Right atrium auricular region (tissue), 2 donors: ENCODE results near the gene CBR3. TPM values are rescaled to one million over a fixed set of nuclear protein-coding genes. Genes with fewer than 3 reads are reported as not detected.

Source experiments
- DNase-seq: peaks from one replicate; pipeline ENCODE4 v3.0.0-alpha.2; 2019; ENCODE audit warnings: low spot score
- H3K27ac ChIP-seq, 2 donors: fragments of 200-600 bp; sonication (generic); 1 replicate in 1 of 2; 2 replicates in 1 of 2; pipeline ENCODE4 v1.5.1; 2016 to 2019
- H3K27me3 ChIP-seq, 2 donors: fragments of 200-600 bp; sonication (generic); one replicate each; pipeline versions ENCODE4 v1.5.1 to v1.6.0; 2017 to 2019
- H3K36me3 ChIP-seq: fragments of 200-600 bp; sonication (generic); one replicate; pipeline ENCODE4 v1.5.1; 2016
- H3K4me1 ChIP-seq, 2 donors: fragments of 200-600 bp; sonication (generic); one replicate each; pipeline versions ENCODE4 v1.5.1 to v1.6.0; 2017 to 2019
- H3K4me3 ChIP-seq, 2 donors: fragments of 200-600 bp; sonication (generic); 1 replicate in 1 of 2; 2 replicates in 1 of 2; pipeline ENCODE4 v1.5.1; 2017 to 2019; ENCODE audit warnings: mild to moderate bottlenecking in 1 of 2, moderate library complexity in 1 of 2
- H3K9me3 ChIP-seq, 2 donors: fragments of 200-600 bp; sonication (generic); one replicate each; pipeline ENCODE4 v1.5.1; 2019
- CTCF ChIP-seq, 2 donors: fragments of 200-600 bp; sonication (generic); IDR thresholded peaks; one replicate each; pipeline ENCODE4 v1.5.1; 2019; ENCODE audit warnings: antibody characterized with exemption in 2 of 2
- total RNA-seq, 2 donors: library from RNA; depleted of rRNA; stranded (reverse); fragments of >200 nt; gene quantifications; one replicate each; pipeline ENCODE4 v1.1.0, GENCODE V29; 2016

The CBR3 gene
- total RNA-seq, 2 donors from 2014 or later: 1.8 to 8.2 TPM

GRCh38 chr21:36100971-36101641 lies 33.8 kb upstream of the CBR3 start:
- no peak for TF ChIP-seq CTCF (IDR thresholded peaks at IDR 0.05)
- peaks cover 0 to 4% of the 10 kb centered on the region in 2 donors for H3K27me3 ChIP-seq
- H3K27ac ChIP-seq: no peak overlapping the region
- H3K4me3 ChIP-seq: no peak overlapping the region
- H3K4me1 ChIP-seq: no peaks in the 10 kb centered on the region
- H3K36me3 ChIP-seq: no peaks in the 10 kb centered on the region
- no peaks in the 10 kb centered on the region for H3K9me3 ChIP-seq
- DNase-seq: no peak

- H3K4me1 ChIP-seq: no peaks in the 10 kb centered on the region
- no peak for TF ChIP-seq CTCF (IDR thresholded peaks at IDR 0.05)
- H3K36me3 ChIP-seq: no peaks in the 10 kb centered on the region
- no peak overlapping the region for H3K27ac ChIP-seq
- peaks cover 0 to 4% of the 10 kb centered on the region in 2 donors for H3K27me3 ChIP-seq
- no peak overlapping the region for H3K4me3 ChIP-seq
- no peak for DNase-seq
- H3K9me3 ChIP-seq: no peaks in the 10 kb centered on the region
Measured at GRCh38 chr21:36103434-36103833, 31.4 kb upstream of the CBR3 start.

DNA sequence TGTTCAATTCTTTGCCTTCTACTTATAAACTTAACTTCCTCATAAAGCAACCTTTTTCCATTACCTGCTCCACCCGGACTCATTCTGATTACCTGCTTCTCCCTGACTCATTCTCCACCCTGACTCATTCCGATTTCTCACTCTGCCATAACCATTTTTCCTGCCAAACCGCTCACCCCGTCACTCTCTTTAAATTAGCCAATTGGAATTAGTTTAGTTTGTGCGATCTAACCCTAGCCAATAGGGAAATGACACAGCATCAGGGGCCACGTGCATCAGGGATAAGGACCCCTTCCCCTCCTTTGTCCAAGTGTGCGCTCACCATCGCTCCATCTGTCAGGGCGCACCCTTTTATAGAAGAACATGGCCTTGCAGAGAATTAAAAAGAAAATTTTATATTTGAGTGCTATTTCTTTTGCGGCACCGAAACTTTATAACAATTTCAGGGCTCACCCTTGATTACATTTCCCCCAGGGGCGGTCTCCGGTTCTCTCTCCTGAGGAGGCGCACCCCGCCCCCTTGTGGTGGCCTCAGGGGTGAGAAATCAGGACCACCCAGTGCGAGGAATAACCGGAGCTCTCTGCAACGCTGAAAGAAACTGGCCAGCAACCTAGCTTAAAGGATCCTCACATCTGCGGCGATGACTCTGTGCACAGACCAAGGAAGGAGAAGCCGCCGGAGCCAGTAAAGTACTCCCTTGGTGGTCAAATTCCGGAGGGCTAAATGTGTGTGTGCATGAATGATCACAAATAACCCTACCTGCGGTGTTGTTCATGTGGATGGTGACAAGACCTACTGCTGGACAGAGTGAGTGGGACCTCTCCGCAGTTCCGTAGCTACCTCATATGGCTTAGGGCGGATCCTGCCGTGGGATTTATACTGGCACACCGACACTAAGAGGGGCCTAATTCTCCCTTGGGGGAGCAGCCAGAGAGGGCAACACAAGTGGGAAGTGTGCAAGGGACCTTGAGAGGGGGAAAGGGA lies 30.3 kb upstream of the CBR3 start:
- TF ChIP-seq CTCF (IDR thresholded peaks at IDR 0.05): peak; percentile 50 to 64
- H3K36me3 ChIP-seq: no peaks in the 10 kb centered on the region
- H3K27me3 ChIP-seq: peaks cover 0 to 4% of the 10 kb centered on the region in 2 donors
- DNase-seq: no peak
- H3K4me1 ChIP-seq: no peaks in the 10 kb centered on the region
- H3K27ac ChIP-seq: no peak overlapping the region
- peak overlapping the region in 1 of 2 donors; percentile 21 for H3K4me3 ChIP-seq
- H3K9me3 ChIP-seq: no peaks in the 10 kb centered on the region

- no peak for DNase-seq
- H3K4me1 ChIP-seq: no peaks in the 10 kb centered on the region
- H3K27ac ChIP-seq: no peak overlapping the region
- H3K36me3 ChIP-seq: no peaks in the 10 kb centered on the region
- H3K4me3 ChIP-seq: peak overlapping the region in 1 of 2 donors; percentile 12
- TF ChIP-seq CTCF (IDR thresholded peaks at IDR 0.05): no peak
- peaks cover 0 to 4% of the 10 kb centered on the region in 2 donors for H3K27me3 ChIP-seq
- no peaks in the 10 kb centered on the region for H3K9me3 ChIP-seq
Measured at GRCh38 chr21:36105327-36105842, 29.5 kb upstream of the CBR3 start.

DNA sequence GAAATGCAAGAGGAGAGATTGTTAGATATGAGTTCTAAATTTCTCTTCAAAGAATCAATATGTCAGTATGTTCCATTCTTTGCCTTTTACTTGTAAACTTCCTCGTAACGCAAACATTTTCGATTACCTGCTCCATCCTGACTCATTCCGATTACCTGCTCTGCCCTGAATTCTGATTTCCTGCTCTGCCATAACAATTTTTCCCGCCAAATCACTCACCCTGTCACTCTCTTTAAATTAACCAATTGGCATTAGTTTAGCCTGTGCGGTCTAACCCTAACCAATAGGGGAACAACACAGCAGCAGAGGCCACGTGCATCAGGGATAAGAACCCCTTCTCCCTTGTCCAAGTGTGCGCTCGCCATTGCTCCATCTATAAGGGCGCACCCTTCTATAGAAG lies 25.0 kb upstream of the CBR3 start:
- no peak for TF ChIP-seq CTCF (IDR thresholded peaks at IDR 0.05)
- peaks cover 0 to 11% of the 10 kb centered on the region in 2 donors for H3K4me1 ChIP-seq
- no peak overlapping the region for H3K27ac ChIP-seq
- no peak for DNase-seq
- no peaks in the 10 kb centered on the region for H3K27me3 ChIP-seq
- no peaks in the 10 kb centered on the region for H3K36me3 ChIP-seq
- H3K9me3 ChIP-seq: no peaks in the 10 kb centered on the region
- H3K4me3 ChIP-seq: no peak overlapping the region
